GM12878 (cell line): ENCODE results near the gene SNAPC2. TPM values are rescaled to one million over a fixed set of nuclear protein-coding genes. Genes with fewer than 3 reads are reported as not detected.

ENCODE experiments used
- ATAC-seq: fragments of 200-7000 bp; cut with Tn5 transposase; 3 replicates; pipeline ENCODE4 v1.9.1; 2020; ENCODE audit warnings: mild to moderate bottlenecking, moderate library complexity
- BruUV-seq: library from RNA; stranded (reverse); fragments of 400-500 nt; replicated peaks from 2 replicates; lab custom pipeline; 2021; lab: Mats Ljungman, UMichigan
- CTCF ChIA-PET: fragments of 300-600 bp; sonication (Branson Sonifier 250); formaldehyde crosslinking; extraction: SDS; loops from one replicate; lab custom pipeline; 2021; ENCODE audit warnings: inconsistent platforms; lab: Yijun Ruan, JAX
- POLR2A ChIA-PET: fragments of 350-600 bp; formaldehyde crosslinking; extraction: SDS; loops from one replicate; lab custom pipeline; 2021; ENCODE audit warnings: inconsistent platforms; lab: Charles Lee
- RAD21 ChIA-PET: fragments of 300-600 bp; sonication (Branson Sonifier 250); formaldehyde crosslinking; loops from one replicate; lab custom pipeline; 2023; ENCODE audit warnings: antibody characterized with exemption; ENCODE audit not compliant: unreplicated experiment; lab: Charles Lee
- SMC1A ChIA-PET: fragments of 300-600 bp; sonication (Branson Sonifier 250); formaldehyde crosslinking; loops from one replicate; lab custom pipeline; 2023; ENCODE audit not compliant: unreplicated experiment, uncharacterized antibody; lab: Charles Lee
- DNase-seq: peaks from one replicate; pipeline ENCODE4 v3.0.0-alpha.2; 2011; ENCODE audit warnings: low read depth, low spot score
- FAIRE-seq: peaks from 3 replicates; lab custom pipeline; 2011; peaks lifted over from hg19 to GRCh38; lab: Jason Lieb, UNC
- H2AFZ ChIP-seq: 2 replicates; pipeline ENCODE4 v1.6.0; 2011; ENCODE audit warnings: low read depth, low read length, control low read depth; ENCODE audit not compliant: control insufficient read depth
- H3K27ac ChIP-seq: 2 replicates; pipeline ENCODE4 v1.5.1; 2011; ENCODE audit warnings: control low read depth; ENCODE audit not compliant: control insufficient read depth, insufficient read depth
- H3K27me3 ChIP-seq, 2 experiments: replicated peaks in 1 of 2; 2 replicates each; pipeline versions ENCODE4 v1.6.0 to v1.6.1; 2011; ENCODE audit warnings: low read length in 1 of 2; ENCODE audit not compliant: control insufficient read depth in 2 of 2, insufficient read depth in 2 of 2
- H3K36me3 ChIP-seq, 2 experiments: 2 replicates each; pipeline ENCODE4 v1.5.1; 2011; ENCODE audit warnings: low read length in 1 of 2; ENCODE audit not compliant: control insufficient read depth in 2 of 2, insufficient read depth in 2 of 2
- H3K4me1 ChIP-seq: 2 replicates; pipeline ENCODE4 v1.6.1; 2011; ENCODE audit warnings: mild to moderate bottlenecking, low read length, moderate library complexity, mixed read lengths; ENCODE audit not compliant: control insufficient read depth, insufficient read depth
- H3K4me2 ChIP-seq: 2 replicates; pipeline ENCODE4 v1.6.0; 2011; ENCODE audit warnings: control low read depth; ENCODE audit not compliant: control insufficient read depth, insufficient read depth
- H3K4me3 ChIP-seq: fragments of 200-600 bp; sonication (generic); 2 replicates; pipeline ENCODE4 v1.5.1; 2016
- H3K79me2 ChIP-seq: 2 replicates; pipeline ENCODE4 v1.6.0; 2011; ENCODE audit warnings: low read length; ENCODE audit not compliant: control insufficient read depth, insufficient read depth
- H3K9ac ChIP-seq: 2 replicates; pipeline ENCODE4 v1.8.0; 2011; ENCODE audit warnings: low read length, control low read depth, mixed read lengths; ENCODE audit not compliant: control insufficient read depth, insufficient read depth
- H3K9me3 ChIP-seq: replicated peaks from 3 replicates; pipeline ENCODE4 v1.5.1; 2011; ENCODE audit warnings: mild to moderate bottlenecking, low read length; ENCODE audit not compliant: control insufficient read depth, insufficient read depth
- H4K20me1 ChIP-seq: 2 replicates; pipeline ENCODE4 v1.6.0; 2011; ENCODE audit not compliant: control insufficient read depth, insufficient read depth
- EP300 ChIP-seq, 2 experiments: fragments of 150-350 bp in 1 of 2; IDR thresholded peaks; 2 replicates each; pipeline ENCODE4 v1.6.1; 2011 to 2012; ENCODE audit warnings: low read depth in 2 of 2, low read length in 2 of 2, borderline replicate concordance in 1 of 2, improper control_type of control experiment in 1 of 2, inconsistent platforms in 1 of 2; ENCODE audit not compliant: control insufficient read depth in 1 of 2
- IKZF2 ChIP-seq, 2 experiments: fragments of 450-650 bp; IDR thresholded peaks; 2 replicates each; pipeline ENCODE4 v1.6.1; 2017; ENCODE audit warnings: mild to moderate bottlenecking in 2 of 2, moderate library complexity in 2 of 2
- IRF4 ChIP-seq: IDR thresholded peaks from 2 replicates; pipeline ENCODE4 v1.6.1; 2011; ENCODE audit warnings: low read depth, low read length
- KAT2A ChIP-seq: conservative IDR thresholded peaks from 2 replicates; pipeline ENCODE4 v1.6.1; 2011; ENCODE audit warnings: low read depth, low read length; ENCODE audit not compliant: control insufficient read depth
- MEF2A ChIP-seq: IDR thresholded peaks from 2 replicates; pipeline ENCODE4 v1.6.1; 2011; ENCODE audit warnings: low read depth, mild to moderate bottlenecking, low read length, moderate library complexity; ENCODE audit not compliant: insufficient read depth
- RUNX3 ChIP-seq: IDR thresholded peaks from 2 replicates; pipeline ENCODE4 v1.6.1; 2012; ENCODE audit warnings: low read length, inconsistent platforms
- SREBF1 ChIP-seq: IDR thresholded peaks from 2 replicates; pipeline ENCODE4 v1.6.1; 2012; ENCODE audit warnings: mild to moderate bottlenecking, low read length
- ZNF207 ChIP-seq: fragments of 450-650 bp; IDR thresholded peaks from 2 replicates; pipeline ENCODE4 v1.6.1; 2014; ENCODE audit warnings: antibody characterized with exemption, mild to moderate bottlenecking, borderline replicate concordance
- ZNF217 ChIP-seq: fragments of 450-650 bp; IDR thresholded peaks from 2 replicates; pipeline ENCODE4 v1.6.1; 2017; ENCODE audit warnings: antibody characterized with exemption, mild to moderate bottlenecking
- whole genome bisulfite sequencing: methylation state at CpG from one replicate; pipeline ENCODE4 v1.1.6; 2016; ENCODE audit warnings: low lambda C conversion rate; ENCODE audit not compliant: insufficient replicate concordance, insufficient coverage; ENCODE audit errors: missing lambda C conversion rate; 5-methylcytosine and 5-hydroxymethylcytosine counted together
- in situ Hi-C: fragments of 300-500 bp; cut with MboI; formaldehyde crosslinking; loops from 9 replicates; pipeline ENCODE4 v1.14.3; 2018; ENCODE audit warnings: mixed read lengths
- intact Hi-C: fragments of 100-400 bp; cut with micrococcal nuclease; formaldehyde crosslinking; loops from one replicate; pipeline ENCODE4 v1.14.2; 2022; ENCODE audit not compliant: unreplicated experiment
- polyA plus RNA-seq, 11 experiments: library from polyadenylated mRNA; depleted of rRNA in 4 of 11; unstranded in 6 of 11; stranded (reverse) in 5 of 11; fragments of >200 nt; fragmentation: Nextera tagmentation in 4 of 11; fragmentation: Illumina TruSeq in 1 of 11; extraction: Ambion mirVana in 4 of 11; extraction: Trizol in 1 of 11; gene quantifications; 1 replicate in 1 of 11; 2 replicates in 10 of 11; pipeline versions ENCODE4 v1.2.1 to v1.2.3, GENCODE V29; 2011 to 2016; ENCODE audit warnings: inconsistent platforms in 2 of 11, missing spikeins in 2 of 11, low read depth in 1 of 11
- total RNA-seq, 4 experiments: library from RNA; depleted of rRNA in 3 of 4; stranded (reverse); fragments of >200 nt in 3 of 4; fragmentation: Illumina TruSeq in 1 of 4; extraction: Trizol in 1 of 4; gene quantifications; 2 replicates each; pipeline versions ENCODE4 v1.2.1 to v1.2.3, GENCODE V29; 2013 to 2021
- TF ChIP-seq, protein P1 (sequence below): IDR thresholded peaks from 2 replicates; pipeline ENCODE4 v1.6.1; 2011; ENCODE audit warnings: borderline replicate concordance, low read depth, mild to moderate bottlenecking, moderate library complexity, mixed read lengths, low read length; ENCODE audit not compliant: insufficient read depth; ENCODE audit errors: extremely low read length
- TF ChIP-seq, protein P2 (sequence below): fragments of 450-650 bp; conservative IDR thresholded peaks from 2 replicates; pipeline ENCODE4 v1.6.1; 2017; ENCODE audit warnings: mild to moderate bottlenecking, moderate library complexity
- TF ChIP-seq, protein P3 (sequence below): IDR thresholded peaks from 2 replicates; pipeline ENCODE4 v1.6.1; 2012; ENCODE audit warnings: improper control_type of control experiment, low read depth, low read length; ENCODE audit not compliant: insufficient replicate concordance
- TF ChIP-seq, protein P4 (sequence below): fragments of 450-650 bp; formaldehyde crosslinking; IDR thresholded peaks from 2 replicates; pipeline ENCODE4 v1.4.0; 2022; ENCODE audit warnings: mild to moderate bottlenecking, moderate library complexity

Gene SNAPC2
- total and polyA plus RNA-seq, 10 of the 15 experiments (the other 5 are each of a cell fraction or from before 2014, with no cell fraction given), result 0.19 to 20.8 (median 12.6) TPM

DNA sequence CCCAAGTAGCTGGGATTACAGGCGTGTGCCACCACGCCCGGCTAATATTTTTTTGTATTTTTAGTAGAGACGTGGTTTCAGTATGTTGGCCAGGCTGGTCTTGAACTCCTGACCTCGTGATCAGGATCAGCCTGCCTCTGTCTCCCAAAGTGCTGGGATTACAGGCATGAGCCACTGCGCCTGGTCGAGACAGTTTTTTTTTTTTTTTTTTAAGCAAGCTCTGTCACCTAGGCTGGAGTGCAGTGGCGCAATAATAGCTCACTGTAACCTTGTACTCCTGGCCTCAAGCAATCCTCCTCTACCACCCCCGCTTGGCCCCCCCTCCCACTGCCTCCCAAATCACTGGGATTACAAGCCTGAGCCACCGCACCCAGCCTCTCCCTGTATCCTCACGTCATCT, 22.8 kb upstream of the SNAPC2 start:
- FAIRE-seq, result no peak
- TF ChIP-seq ZNF207, result no peak
- TF ChIP-seq IRF4, result no peak
- TF ChIP-seq IKZF2 (IDR thresholded peaks at IDR 0.05), result no peak
- TF ChIP-seq KAT2A, result no peak
- TF ChIP-seq RUNX3, result no peak
- no peak for TF ChIP-seq SREBF1
- TF ChIP-seq, protein P1, sequence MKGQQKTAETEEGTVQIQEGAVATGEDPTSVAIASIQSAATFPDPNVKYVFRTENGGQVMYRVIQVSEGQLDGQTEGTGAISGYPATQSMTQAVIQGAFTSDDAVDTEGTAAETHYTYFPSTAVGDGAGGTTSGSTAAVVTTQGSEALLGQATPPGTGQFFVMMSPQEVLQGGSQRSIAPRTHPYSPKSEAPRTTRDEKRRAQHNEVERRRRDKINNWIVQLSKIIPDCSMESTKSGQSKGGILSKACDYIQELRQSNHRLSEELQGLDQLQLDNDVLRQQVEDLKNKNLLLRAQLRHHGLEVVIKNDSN, result no peak
- TF ChIP-seq, protein P2, sequence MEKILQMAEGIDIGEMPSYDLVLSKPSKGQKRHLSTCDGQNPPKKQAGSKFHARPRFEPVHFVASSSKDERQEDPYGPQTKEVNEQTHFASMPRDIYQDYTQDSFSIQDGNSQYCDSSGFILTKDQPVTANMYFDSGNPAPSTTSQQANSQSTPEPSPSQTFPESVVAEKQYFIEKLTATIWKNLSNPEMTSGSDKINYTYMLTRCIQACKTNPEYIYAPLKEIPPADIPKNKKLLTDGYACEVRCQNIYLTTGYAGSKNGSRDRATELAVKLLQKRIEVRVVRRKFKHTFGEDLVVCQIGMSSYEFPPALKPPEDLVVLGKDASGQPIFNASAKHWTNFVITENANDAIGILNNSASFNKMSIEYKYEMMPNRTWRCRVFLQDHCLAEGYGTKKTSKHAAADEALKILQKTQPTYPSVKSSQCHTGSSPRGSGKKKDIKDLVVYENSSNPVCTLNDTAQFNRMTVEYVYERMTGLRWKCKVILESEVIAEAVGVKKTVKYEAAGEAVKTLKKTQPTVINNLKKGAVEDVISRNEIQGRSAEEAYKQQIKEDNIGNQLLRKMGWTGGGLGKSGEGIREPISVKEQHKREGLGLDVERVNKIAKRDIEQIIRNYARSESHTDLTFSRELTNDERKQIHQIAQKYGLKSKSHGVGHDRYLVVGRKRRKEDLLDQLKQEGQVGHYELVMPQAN, result no peak
- TF ChIP-seq, protein P3, sequence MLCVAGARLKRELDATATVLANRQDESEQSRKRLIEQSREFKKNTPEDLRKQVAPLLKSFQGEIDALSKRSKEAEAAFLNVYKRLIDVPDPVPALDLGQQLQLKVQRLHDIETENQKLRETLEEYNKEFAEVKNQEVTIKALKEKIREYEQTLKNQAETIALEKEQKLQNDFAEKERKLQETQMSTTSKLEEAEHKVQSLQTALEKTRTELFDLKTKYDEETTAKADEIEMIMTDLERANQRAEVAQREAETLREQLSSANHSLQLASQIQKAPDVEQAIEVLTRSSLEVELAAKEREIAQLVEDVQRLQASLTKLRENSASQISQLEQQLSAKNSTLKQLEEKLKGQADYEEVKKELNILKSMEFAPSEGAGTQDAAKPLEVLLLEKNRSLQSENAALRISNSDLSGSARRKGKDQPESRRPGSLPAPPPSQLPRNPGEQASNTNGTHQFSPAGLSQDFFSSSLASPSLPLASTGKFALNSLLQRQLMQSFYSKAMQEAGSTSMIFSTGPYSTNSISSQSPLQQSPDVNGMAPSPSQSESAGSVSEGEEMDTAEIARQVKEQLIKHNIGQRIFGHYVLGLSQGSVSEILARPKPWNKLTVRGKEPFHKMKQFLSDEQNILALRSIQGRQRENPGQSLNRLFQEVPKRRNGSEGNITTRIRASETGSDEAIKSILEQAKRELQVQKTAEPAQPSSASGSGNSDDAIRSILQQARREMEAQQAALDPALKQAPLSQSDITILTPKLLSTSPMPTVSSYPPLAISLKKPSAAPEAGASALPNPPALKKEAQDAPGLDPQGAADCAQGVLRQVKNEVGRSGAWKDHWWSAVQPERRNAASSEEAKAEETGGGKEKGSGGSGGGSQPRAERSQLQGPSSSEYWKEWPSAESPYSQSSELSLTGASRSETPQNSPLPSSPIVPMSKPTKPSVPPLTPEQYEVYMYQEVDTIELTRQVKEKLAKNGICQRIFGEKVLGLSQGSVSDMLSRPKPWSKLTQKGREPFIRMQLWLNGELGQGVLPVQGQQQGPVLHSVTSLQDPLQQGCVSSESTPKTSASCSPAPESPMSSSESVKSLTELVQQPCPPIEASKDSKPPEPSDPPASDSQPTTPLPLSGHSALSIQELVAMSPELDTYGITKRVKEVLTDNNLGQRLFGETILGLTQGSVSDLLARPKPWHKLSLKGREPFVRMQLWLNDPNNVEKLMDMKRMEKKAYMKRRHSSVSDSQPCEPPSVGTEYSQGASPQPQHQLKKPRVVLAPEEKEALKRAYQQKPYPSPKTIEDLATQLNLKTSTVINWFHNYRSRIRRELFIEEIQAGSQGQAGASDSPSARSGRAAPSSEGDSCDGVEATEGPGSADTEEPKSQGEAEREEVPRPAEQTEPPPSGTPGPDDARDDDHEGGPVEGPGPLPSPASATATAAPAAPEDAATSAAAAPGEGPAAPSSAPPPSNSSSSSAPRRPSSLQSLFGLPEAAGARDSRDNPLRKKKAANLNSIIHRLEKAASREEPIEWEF, result no peak
- no peak for TF ChIP-seq EP300 (IDR thresholded peaks at IDR 0.05; ENCODE audit: borderline replicate concordance in 1 of 2, control insufficient read depth in 1 of 2, low read depth in 2 of 2, low read length in 2 of 2)
- TF ChIP-seq MEF2A, result no peak
- TF ChIP-seq, protein P4, sequence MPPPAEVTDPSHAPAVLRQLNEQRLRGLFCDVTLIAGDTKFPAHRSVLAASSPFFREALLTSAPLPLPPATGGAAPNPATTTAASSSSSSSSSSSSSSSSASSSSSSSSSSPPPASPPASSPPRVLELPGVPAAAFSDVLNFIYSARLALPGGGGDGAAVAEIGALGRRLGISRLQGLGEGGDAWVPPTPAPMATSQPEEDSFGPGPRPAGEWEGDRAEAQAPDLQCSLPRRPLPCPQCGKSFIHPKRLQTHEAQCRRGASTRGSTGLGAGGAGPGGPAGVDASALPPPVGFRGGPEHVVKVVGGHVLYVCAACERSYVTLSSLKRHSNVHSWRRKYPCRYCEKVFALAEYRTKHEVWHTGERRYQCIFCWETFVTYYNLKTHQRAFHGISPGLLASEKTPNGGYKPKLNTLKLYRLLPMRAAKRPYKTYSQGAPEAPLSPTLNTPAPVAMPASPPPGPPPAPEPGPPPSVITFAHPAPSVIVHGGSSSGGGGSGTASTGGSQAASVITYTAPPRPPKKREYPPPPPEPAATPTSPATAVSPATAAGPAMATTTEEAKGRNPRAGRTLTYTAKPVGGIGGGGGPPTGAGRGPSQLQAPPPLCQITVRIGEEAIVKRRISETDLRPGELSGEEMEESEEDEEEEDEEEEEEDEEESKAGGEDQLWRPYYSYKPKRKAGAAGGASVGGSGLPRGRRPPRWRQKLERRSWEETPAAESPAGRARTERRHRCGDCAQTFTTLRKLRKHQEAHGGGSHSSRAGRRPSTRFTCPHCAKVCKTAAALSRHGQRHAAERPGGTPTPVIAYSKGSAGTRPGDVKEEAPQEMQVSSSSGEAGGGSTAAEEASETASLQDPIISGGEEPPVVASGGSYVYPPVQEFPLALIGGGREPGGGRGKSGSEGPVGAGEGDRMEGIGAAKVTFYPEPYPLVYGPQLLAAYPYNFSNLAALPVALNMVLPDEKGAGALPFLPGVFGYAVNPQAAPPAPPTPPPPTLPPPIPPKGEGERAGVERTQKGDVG (CRISPR knock-in tag), result no peak
- TF ChIP-seq ZNF217, result no peak

More for the DNA sequence above, 22.8 kb upstream of the SNAPC2 start:
- H3K4me2 ChIP-seq, result no peak overlapping the region
- no peak for DNase-seq
- H3K4me1 ChIP-seq, result no peaks in the 10 kb centered on the region
- H3K79me2 ChIP-seq, result no peaks in the 10 kb centered on the region
- POLR2A ChIA-PET, result interaction anchor here (1.1 kb wide), 1 partner anchor 24 kb away, joined by 4 read pairs; no protein-coding TSS in a partner anchor
- no peak overlapping the region for H2AFZ ChIP-seq
- in situ Hi-C loops, result no loop called here
- SMC1A ChIA-PET, result no interaction called here
- H3K9me3 ChIP-seq, result no peaks in the 10 kb centered on the region
- H3K9ac ChIP-seq, result no peak overlapping the region
- no peaks in the 10 kb centered on the region; a peak in 1 of 4 replicates for H3K27me3 ChIP-seq
- BruUV-seq, result no TSS peak
- 43% methylated on average over 11 of the region's 11 CpGs for WGBS
- no peaks in the 10 kb centered on the region for H4K20me1 ChIP-seq
- ATAC-seq, result no peak
- intact Hi-C loops, result no loop called here
- H3K4me3 ChIP-seq, result no peak overlapping the region
- CTCF ChIA-PET, result interaction anchor here (0.6 kb wide), 1 partner anchor 15 kb away, joined by 3 read pairs; no protein-coding TSS in a partner anchor
- H3K36me3 ChIP-seq, result no peaks in the 10 kb centered on the region
- no peak overlapping the region for H3K27ac ChIP-seq
- RAD21 ChIA-PET, result no interaction called here
